Activated effector memory CD4-positive, alpha-beta T cell treated with Interleukin-2 at 50 U/mL for 16 hours (primary cell): Measurements from ENCODE around the gene DOCK8.

Source experiments
- DNase-seq: peaks from one replicate; pipeline ENCODE4 v3.0.0-alpha.2; 2020

DOCK8 gene

DNA sequence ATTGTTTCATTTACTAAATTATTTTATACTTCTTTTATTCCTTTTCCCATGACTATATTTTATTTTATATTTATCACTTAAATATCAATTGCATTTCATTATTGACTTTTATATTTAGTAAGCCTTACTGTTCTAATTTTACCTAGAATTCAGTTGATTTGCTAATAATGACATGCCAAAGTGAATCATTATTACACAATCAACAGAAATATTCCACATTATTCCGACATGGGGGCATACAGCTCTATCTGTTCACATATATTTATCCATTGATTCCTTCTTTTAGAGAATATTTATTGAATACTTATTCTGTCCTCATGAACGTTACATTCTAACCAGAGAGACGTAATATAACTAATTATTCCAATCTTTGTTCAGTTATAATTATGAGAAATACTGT is 221.8 kb downstream of the DOCK8 start:
- no peak for DNase-seq

- no peak for DNase-seq
These were observed 222.4 kb downstream of the DOCK8 start for GRCh38 chr9:437066-437465.

DNA sequence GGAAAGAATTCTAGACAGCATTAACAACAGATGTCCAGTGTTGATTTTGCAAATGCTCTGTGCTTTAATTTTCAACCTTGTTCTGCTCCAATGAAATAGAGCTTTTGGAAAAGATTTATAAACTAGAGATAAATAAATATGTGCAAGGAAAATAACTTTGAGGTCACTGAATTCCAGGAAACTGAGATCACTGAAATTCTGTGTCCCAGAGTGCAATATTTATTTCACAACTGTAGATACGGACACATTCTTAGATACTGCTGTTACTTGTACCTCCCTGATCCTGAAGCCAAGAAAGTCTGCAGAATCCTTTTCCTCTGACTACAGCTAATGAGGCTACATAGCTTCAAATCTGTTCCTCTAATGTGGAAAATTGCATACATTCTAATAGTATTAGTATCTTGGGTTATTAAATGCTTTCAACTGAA is 222.9 kb downstream of the DOCK8 start:
- DNase-seq, result no peak

GRCh38 chr9:438066-438465 is 223.4 kb downstream of the DOCK8 start:
- DNase-seq, result no peak

GRCh38 chr9:438961-439768 is 224.5 kb downstream of the DOCK8 start:
- DNase-seq, result no peak

GRCh38 chr9:441126-441525 is 226.5 kb downstream of the DOCK8 start:
- no peak for DNase-seq

- DNase-seq, result no peak
These were observed 229.9 kb downstream of the DOCK8 start for GRCh38 chr9:444528-444927.

GRCh38 chr9:445033-445432 is 230.4 kb downstream of the DOCK8 start:
- DNase-seq, result no peak

- no peak for DNase-seq
These were observed 231.5 kb downstream of the DOCK8 start for GRCh38 chr9:446074-446699.

DNA sequence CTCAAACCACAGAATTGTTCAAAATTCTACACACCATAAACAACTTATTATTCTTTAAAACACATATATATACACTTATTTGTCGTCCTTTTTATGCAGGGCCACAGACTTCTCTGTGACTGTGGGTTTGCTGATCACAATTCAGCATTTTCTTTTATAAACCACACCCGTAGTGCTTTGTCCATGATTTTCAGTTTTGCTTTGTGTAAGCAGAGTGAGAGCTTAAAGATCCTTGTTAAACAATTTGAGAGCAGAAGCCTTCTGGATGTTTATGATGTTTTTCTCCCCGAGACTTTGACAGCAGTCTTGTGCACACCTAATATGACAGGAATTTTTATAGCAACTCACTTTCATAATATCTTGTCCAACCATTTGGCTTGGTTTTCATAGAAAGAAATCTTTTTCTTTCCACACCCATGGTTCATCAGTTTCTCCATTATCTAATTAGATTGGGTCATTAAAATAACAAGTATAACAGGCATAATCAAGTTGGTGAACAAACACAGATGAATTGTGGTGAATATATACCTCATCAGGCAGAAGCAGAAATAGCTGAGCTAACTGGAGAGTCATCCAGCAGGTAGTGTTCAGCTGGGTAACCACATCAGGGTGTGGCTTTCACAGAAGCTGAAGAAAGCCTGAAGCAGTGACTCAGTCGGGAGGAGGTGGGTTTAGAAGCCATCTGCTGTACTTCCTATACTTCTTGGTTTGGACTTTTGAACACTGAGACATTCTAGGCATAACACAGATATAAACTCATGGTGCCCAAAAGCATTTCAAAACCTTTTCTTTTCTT is 232.8 kb downstream of the DOCK8 start:
- peak; percentile 49 for DNase-seq

GRCh38 chr9:450057-450456 is 235.4 kb downstream of the DOCK8 start:
- DNase-seq, result no peak

GRCh38 chr9:450561-450960 is 235.9 kb downstream of the DOCK8 start:
- DNase-seq, result no peak

DNA sequence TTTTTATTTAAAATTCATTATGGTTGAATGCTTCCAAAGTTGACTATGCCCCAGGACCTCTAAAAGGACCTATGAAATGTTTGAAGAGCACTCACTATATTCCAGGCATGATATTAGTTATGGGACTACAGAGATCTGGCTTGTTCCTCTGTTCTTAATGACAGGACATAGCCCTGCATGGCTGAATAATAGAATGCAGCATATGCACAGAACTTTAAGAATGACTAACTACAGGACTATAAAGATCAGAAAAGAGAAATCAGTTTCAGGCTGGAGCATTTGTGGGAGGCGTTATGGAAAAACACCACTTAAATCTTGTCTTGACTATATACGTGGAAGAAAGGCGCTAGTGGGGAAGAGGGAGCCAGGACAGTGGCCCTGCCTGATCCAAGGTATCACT is 239.2 kb downstream of the DOCK8 start:
- DNase-seq, result no peak

DNA sequence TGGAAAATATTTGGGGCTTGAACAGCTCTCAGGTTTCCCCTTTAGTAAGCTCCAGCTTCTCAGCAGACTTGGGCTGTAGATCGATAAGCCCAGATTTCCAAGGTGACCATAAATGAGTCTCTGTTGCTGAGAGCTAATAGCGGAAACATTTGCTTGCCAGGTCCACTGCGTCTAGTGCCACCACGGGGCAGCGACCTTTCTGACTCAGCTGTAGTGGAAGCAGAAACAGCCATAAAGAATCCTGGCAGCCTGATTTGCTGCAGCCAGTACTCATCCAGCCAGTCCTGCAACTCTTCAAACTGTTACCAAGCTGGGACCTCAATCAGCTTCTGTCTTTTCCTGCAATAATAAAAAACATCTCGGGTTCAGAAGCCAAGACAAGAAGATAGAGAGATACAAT is 241.7 kb downstream of the DOCK8 start:
- no peak for DNase-seq

DNA sequence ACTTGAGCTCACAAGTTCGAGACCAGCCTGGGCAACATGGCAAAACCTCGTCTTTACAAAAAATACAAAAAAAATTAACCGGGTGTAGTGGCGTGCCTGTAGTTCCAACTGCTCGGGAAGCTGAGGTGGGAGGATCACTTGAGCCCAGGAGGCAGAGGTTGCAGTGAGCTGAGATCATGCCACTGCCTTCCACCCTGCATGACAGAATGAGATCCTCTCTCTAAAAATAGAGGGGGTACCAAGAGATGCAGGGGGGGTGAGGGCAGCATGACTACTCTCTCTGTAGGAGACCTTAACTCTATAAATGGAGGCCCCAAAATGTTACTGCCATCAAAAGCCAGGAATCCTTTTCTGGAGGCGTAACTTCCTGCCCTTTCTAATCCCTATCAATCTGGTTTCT is 243.9 kb downstream of the DOCK8 start:
- DNase-seq, result no peak

DNA sequence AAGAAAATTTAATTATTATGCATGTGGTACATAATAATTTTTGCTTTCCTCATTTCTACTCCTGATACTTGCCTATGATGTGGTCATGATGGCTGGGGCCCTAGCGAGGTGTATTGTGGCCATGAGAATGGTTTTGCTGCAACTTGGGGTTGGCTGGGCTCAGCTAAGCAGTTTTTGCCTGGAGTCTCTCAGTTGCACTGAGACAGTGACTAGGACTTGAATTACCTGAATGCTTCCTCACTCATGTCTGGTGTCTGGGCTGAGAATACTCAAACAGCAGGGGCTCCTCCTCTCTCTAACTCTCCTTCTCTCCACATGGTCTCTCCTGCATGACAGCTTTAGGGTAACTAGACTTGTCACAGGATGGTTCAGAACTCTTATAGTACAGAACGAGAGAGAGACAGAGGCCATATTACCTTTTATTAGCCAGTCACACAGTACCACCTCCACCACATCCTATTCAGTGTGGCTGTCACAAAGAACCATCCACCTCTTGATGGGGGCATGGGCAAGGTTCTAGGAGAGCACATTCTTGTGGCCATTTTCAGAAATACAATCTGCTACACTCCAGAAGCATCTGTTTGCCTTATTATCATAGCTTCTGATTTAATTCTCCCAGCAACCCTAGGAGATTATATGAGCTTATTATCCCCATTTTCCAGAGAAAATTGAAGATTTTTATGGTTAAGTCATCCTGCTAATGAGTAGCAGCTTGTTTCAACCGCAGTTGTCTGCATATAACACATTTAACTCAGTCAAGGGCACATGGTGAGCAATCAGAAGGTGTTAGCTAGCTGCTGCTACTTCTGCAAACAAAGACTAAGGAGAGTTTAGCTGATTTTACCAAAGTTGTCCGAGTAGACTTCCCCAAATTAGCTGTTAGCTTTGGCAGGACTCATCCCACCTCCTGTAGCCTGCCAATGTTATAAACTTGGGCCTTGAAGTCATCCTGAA is 245.1 kb downstream of the DOCK8 start:
- no peak for DNase-seq

- no peak for DNase-seq
These were observed 247.5 kb downstream of the DOCK8 start for GRCh38 chr9:462121-462520.

DNA sequence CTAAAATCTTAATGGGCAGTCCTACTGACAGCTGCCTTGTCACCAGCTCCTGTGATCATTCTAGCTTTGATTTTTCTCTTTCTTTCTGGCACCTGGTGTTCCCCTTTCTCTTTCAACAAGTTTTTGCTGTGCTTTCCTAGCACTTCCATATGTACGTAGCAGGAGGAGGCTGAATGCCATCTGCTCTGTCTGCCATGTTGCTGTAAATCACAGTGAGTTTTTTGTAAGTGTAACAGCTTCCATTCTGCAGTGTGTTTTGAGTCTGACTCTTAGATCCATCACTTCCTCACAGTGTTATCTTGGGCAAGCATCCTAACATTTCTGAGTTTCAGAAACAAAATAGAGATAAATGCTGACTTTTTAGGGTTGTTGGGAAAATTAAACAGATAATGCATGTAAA is 247.9 kb downstream of the DOCK8 start:
- DNase-seq, result no peak

DNA sequence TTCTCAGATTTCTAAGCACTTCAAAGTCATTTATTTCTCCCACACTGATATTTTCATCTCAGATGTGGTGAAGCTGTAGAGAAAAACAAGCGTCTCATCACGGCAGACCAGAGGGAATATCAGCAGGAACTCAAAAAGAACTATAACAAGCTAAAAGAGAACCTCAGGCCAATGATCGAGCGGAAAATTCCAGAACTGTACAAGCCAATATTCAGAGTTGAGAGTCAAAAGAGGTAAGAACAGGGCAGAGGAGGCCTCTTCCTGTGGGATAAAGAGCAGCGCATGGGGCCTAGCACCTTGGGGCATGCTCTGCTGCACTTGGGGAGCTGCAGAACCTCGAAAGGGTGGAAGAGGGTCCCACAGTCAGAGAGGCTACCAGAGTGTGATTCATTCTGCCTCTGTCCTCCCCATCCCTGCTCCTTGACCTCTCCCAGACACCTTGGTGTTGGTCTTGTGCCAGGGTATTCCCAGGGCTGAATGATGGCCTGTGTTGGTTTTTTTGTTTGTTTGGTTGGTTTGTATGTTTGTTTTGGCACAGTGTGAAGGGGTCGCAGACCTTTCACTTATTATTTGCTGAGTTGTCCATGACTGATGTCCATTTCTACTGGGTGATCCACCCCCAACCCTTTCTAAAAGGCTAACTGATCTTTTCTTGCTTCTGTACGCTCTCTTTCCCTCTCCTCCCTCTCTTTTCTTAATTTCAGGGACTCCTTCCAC is 248.9 kb downstream of the DOCK8 start:
- no peak for DNase-seq

GRCh38 chr9:466747-467146 is 252.1 kb downstream of the DOCK8 start:
- DNase-seq, result no peak

- no peak for DNase-seq
These were observed 254.2 kb downstream of the DOCK8 start for GRCh38 chr9:468766-469426.
